GM12873 (cell line): ENCODE measurements around the gene USP35.

ENCODE experiments used
- CTCF ChIP-seq: IDR thresholded peaks from 2 replicates; pipeline ENCODE4 v1.5.1; 2012; ENCODE audit warnings: low read depth, mild to moderate bottlenecking, moderate library complexity, low read length, control low read depth; ENCODE audit not compliant: insufficient read depth; ENCODE audit errors: missing control alignments

The USP35 gene

GRCh38 chr11:78171951-78172350 lies 16.8 kb upstream of the USP35 start:
- TF ChIP-seq CTCF: no peak

DNA sequence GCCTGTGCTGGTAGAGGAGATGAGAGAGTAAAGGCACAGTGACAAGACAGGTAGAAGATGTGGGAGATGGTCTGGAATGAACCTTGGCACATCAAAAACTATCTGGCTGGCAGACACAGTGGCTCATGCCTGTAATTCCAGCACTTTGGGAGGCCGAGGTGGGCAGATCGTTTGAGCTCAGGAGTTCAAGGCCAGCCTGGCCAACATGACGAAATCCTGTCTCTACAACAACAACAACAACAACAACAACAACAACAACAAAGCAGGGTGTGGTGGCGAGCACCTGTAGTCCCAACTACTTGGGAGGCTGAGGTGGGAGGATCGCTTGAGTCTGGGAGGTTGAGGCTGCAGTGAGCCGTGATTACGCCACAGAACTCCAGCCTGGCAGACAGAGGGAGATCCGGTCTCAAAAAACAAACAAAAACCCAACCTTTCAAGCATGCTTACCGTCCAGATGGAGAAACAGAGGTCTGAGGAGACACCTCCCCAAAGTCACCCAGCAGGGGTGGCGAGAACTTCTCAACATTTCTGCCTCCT lies 12.0 kb upstream of the USP35 start:
- TF ChIP-seq CTCF: no peak

DNA sequence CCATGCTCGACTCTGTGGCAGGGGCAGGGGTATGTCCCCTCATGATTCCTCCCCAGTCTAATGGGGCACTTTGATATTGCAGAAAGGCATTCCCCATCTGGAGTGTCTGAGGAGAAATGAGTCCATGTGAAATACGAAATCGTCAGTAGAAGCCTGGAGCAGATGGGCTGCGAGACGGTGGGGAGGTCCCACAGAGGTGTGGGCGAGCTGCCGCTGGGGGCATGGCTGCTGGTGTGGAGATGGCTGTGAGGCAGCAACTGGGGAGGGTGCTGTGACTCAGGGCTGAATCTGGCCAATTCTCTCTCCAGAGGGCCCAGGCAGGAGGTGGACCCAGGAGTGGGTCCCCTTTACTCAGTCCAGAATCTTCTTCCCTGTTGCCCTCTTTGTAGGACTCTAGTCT lies 11.5 kb upstream of the USP35 start:
- no peak for TF ChIP-seq CTCF

GRCh38 chr11:78179459-78180071 lies 9.2 kb upstream of the USP35 start:
- no peak for TF ChIP-seq CTCF

- no peak for TF ChIP-seq CTCF
Measured at GRCh38 chr11:78180751-78181150, 8.0 kb upstream of the USP35 start.

DNA sequence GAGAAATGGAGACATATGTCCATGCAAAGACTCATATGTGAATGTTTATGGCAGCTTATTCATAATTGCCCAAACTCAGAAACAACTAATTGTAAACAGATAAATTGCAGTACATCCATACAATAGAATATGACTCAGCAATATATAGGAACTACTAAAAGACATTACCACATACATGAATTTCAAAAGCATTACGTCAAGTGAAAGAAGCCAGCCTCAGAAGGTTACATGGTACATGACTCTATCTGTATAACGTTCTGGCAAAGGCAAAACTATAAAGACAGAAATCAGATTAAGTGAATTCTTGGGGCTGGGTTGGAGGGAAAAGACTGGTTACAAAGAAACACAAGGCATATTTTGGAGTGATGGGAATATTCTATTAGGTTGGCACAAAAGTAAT lies 7.5 kb upstream of the USP35 start:
- no peak for TF ChIP-seq CTCF

GRCh38 chr11:78187366-78188285 lies 1.1 kb upstream of the USP35 start:
- TF ChIP-seq CTCF: no peak
